Astrocyte (in vitro differentiated cells and primary cell): ENCODE measurements around the gene ALK. TPM values are rescaled to one million over a fixed set of nuclear protein-coding genes. Genes with fewer than 3 reads are reported as not detected.

ENCODE experiments used
- DNase-seq: peaks from one replicate; pipeline ENCODE4 v3.0.0-alpha.2; 2010; ENCODE audit warnings: low read depth
- FAIRE-seq: peaks from 2 replicates; lab custom pipeline; 2011; peaks lifted over from hg19 to GRCh38; lab: Jason Lieb, UNC
- H2AFZ ChIP-seq: 2 replicates; pipeline ENCODE4 v1.6.0; 2012; ENCODE audit warnings: low read depth, low read length, inconsistent platforms
- H3K27ac ChIP-seq: 2 replicates; pipeline ENCODE4 v1.5.1; 2011; ENCODE audit warnings: low read depth, low read length, inconsistent platforms
- H3K27me3 ChIP-seq: 2 replicates; pipeline ENCODE4 v1.6.0; 2011; ENCODE audit warnings: low read length, inconsistent platforms; ENCODE audit not compliant: insufficient read depth
- H3K36me3 ChIP-seq: 2 replicates; pipeline ENCODE4 v1.5.1; 2011; ENCODE audit warnings: low read length, inconsistent platforms; ENCODE audit not compliant: insufficient read depth
- H3K4me1 ChIP-seq: 2 replicates; pipeline ENCODE4 v1.5.1; 2011; ENCODE audit warnings: low read length, inconsistent platforms; ENCODE audit not compliant: insufficient read depth
- H3K4me2 ChIP-seq: 2 replicates; pipeline ENCODE4 v1.6.0; 2012; ENCODE audit warnings: low read length, inconsistent platforms
- H3K4me3 ChIP-seq: 2 replicates; pipeline ENCODE4 v1.5.1; 2011; ENCODE audit warnings: low read depth, mild to moderate bottlenecking, low read length, inconsistent platforms; ENCODE audit not compliant: insufficient read depth
- H3K79me2 ChIP-seq: 2 replicates; pipeline ENCODE4 v1.6.0; 2012; ENCODE audit warnings: mild to moderate bottlenecking, low read length, inconsistent platforms; ENCODE audit not compliant: insufficient read depth
- H3K9ac ChIP-seq: 2 replicates; pipeline ENCODE4 v1.6.0; 2012; ENCODE audit warnings: mild to moderate bottlenecking, low read length, inconsistent platforms
- H3K9me3 ChIP-seq: 2 replicates; pipeline ENCODE4 v1.5.1; 2012; ENCODE audit warnings: low read depth, mild to moderate bottlenecking, low read length, inconsistent platforms; ENCODE audit not compliant: insufficient read depth
- H4K20me1 ChIP-seq: 2 replicates; pipeline ENCODE4 v1.6.0; 2012; ENCODE audit warnings: low read length, inconsistent platforms; ENCODE audit not compliant: insufficient read depth
- H3K27ac Mint-ChIP-seq: one replicate; pipeline ENCODE4 v1.8.0; 2021; ENCODE audit warnings: mild to moderate bottlenecking, mixed read lengths; ENCODE audit not compliant: unreplicated experiment
- H3K27me3 Mint-ChIP-seq: one replicate; pipeline ENCODE4 v1.8.0; 2021; ENCODE audit warnings: low read depth, mixed read lengths; ENCODE audit not compliant: unreplicated experiment
- H3K36me3 Mint-ChIP-seq: one replicate; pipeline ENCODE4 v1.8.0; 2021; ENCODE audit warnings: low read depth, mixed read lengths; ENCODE audit not compliant: unreplicated experiment
- H3K4me1 Mint-ChIP-seq: one replicate; pipeline ENCODE4 v1.8.0; 2021; ENCODE audit warnings: low read depth, mixed read lengths; ENCODE audit not compliant: unreplicated experiment
- H3K4me3 Mint-ChIP-seq: one replicate; pipeline ENCODE4 v1.8.0; 2021; ENCODE audit warnings: mild to moderate bottlenecking, moderate library complexity, mixed read lengths; ENCODE audit not compliant: unreplicated experiment
- H3K9me3 Mint-ChIP-seq: one replicate; pipeline ENCODE4 v1.8.0; 2021; ENCODE audit warnings: mild to moderate bottlenecking, mixed read lengths; ENCODE audit not compliant: unreplicated experiment
- EZH2 ChIP-seq: IDR thresholded peaks from 2 replicates; pipeline ENCODE4 v1.6.1; 2012; ENCODE audit warnings: mild to moderate bottlenecking, low read length, inconsistent platforms; ENCODE audit not compliant: insufficient read depth
- total RNA-seq: library from RNA; stranded (reverse); gene quantifications from 2 replicates; pipeline ENCODE4 v1.2.1, GENCODE V29; 2021
- TF ChIP-seq, protein P1 (sequence below): IDR thresholded peaks from 2 replicates; pipeline ENCODE4 v1.5.1; 2011; ENCODE audit warnings: low read depth, mild to moderate bottlenecking, inconsistent platforms, low read length, moderate library complexity; ENCODE audit not compliant: insufficient read depth

The ALK gene
- total RNA-seq, 1 donor from 2014 or later, result 0.16 TPM

- H3K4me1 ChIP-seq, result no peaks in the 10 kb centered on the region
- DNase-seq (no peak), FAIRE-seq (no peak)
- TF ChIP-seq, protein P1, sequence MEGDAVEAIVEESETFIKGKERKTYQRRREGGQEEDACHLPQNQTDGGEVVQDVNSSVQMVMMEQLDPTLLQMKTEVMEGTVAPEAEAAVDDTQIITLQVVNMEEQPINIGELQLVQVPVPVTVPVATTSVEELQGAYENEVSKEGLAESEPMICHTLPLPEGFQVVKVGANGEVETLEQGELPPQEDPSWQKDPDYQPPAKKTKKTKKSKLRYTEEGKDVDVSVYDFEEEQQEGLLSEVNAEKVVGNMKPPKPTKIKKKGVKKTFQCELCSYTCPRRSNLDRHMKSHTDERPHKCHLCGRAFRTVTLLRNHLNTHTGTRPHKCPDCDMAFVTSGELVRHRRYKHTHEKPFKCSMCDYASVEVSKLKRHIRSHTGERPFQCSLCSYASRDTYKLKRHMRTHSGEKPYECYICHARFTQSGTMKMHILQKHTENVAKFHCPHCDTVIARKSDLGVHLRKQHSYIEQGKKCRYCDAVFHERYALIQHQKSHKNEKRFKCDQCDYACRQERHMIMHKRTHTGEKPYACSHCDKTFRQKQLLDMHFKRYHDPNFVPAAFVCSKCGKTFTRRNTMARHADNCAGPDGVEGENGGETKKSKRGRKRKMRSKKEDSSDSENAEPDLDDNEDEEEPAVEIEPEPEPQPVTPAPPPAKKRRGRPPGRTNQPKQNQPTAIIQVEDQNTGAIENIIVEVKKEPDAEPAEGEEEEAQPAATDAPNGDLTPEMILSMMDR, result no peak
- no peak for TF ChIP-seq EZH2
- no peak overlapping the region for H2AFZ ChIP-seq
- H3K4me1 Mint-ChIP-seq, result no peaks in the 10 kb centered on the region
- no peaks in the 10 kb centered on the region for H3K27me3 Mint-ChIP-seq
- no peak overlapping the region for H3K27ac Mint-ChIP-seq
- H3K27ac ChIP-seq, result no peak overlapping the region
- no peaks in the 10 kb centered on the region for H4K20me1 ChIP-seq
- no peaks in the 10 kb centered on the region for H3K9me3 ChIP-seq
- no peaks in the 10 kb centered on the region for H3K36me3 ChIP-seq
- no peaks in the 10 kb centered on the region for H3K79me2 ChIP-seq
- no peak overlapping the region for H3K4me3 ChIP-seq
- H3K9ac ChIP-seq, result no peak overlapping the region
- H3K4me2 ChIP-seq, result no peak overlapping the region
- H3K4me3 Mint-ChIP-seq, result no peak overlapping the region
- peaks cover 3% of the 10 kb centered on the region for H3K9me3 Mint-ChIP-seq
- H3K27me3 ChIP-seq, result no peaks in the 10 kb centered on the region
- H3K36me3 Mint-ChIP-seq, result no peaks in the 10 kb centered on the region
Measured at GRCh38 chr2:29676886-29677453, 244.4 kb downstream of the ALK start.

DNA sequence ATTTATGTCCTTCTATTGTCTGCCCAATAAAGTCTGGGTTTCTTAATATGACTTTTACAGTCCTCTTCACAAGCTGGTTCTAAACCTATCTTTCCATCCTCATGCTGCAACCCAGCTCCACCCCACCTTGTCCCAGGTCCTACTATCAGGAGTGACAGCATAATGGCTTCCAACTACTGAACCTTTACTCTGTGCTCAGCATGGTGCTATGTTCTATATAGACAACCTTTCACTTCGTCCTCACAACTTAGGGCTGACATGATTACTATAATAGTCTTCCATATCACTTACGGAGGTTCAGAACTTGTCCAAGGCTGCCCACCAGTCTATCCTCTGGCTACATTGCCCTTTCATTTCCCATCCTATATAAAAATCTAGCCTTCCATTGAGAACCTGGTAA, 256.8 kb downstream of the ALK start:
- H3K4me1 Mint-ChIP-seq, result peaks cover 7% of the 10 kb centered on the region
- TF ChIP-seq EZH2, result no peak
- TF ChIP-seq, protein P1, result no peak
- H3K4me3 ChIP-seq, result no peak overlapping the region
- no peaks in the 10 kb centered on the region for H3K79me2 ChIP-seq
- no peaks in the 10 kb centered on the region for H3K27me3 ChIP-seq
- H3K9me3 ChIP-seq, result no peaks in the 10 kb centered on the region
- H3K9me3 Mint-ChIP-seq, result peaks cover 4% of the 10 kb centered on the region
- no peaks in the 10 kb centered on the region for H4K20me1 ChIP-seq
- H2AFZ ChIP-seq, result no peak overlapping the region
- FAIRE-seq, result no peak
- no peaks in the 10 kb centered on the region for H3K36me3 Mint-ChIP-seq
- no peak overlapping the region for H3K9ac ChIP-seq
- H3K27ac ChIP-seq, result no peak overlapping the region
- H3K4me3 Mint-ChIP-seq, result no peak overlapping the region
- H3K4me2 ChIP-seq, result no peak overlapping the region
- H3K27me3 Mint-ChIP-seq, result peaks cover 9% of the 10 kb centered on the region
- DNase-seq, result no peak
- H3K36me3 ChIP-seq, result no peaks in the 10 kb centered on the region
- no peak overlapping the region for H3K27ac Mint-ChIP-seq
- peaks cover 7% of the 10 kb centered on the region for H3K4me1 ChIP-seq

GRCh38 chr2:29663268-29663667, 258.1 kb downstream of the ALK start:
- no peaks in the 10 kb centered on the region for H3K36me3 ChIP-seq
- peak overlapping the region; percentile 12 for H2AFZ ChIP-seq
- H3K4me1 ChIP-seq, result peaks cover 7% of the 10 kb centered on the region
- peak; percentile 41 for FAIRE-seq
- no peaks in the 10 kb centered on the region for H3K27me3 ChIP-seq
- H3K4me1 Mint-ChIP-seq, result peaks cover 7% of the 10 kb centered on the region
- H3K4me2 ChIP-seq, result peak overlapping the region; percentile 42
- no peaks in the 10 kb centered on the region for H3K36me3 Mint-ChIP-seq
- H3K9ac ChIP-seq, result no peak overlapping the region
- H3K27ac ChIP-seq, result peak overlapping the region; percentile 52
- TF ChIP-seq, protein P1, result no peak
- TF ChIP-seq EZH2, result no peak
- DNase-seq, result peak; percentile 71
- no peak overlapping the region for H3K4me3 ChIP-seq
- H3K27me3 Mint-ChIP-seq, result peaks cover 9% of the 10 kb centered on the region
- H3K9me3 ChIP-seq, result no peaks in the 10 kb centered on the region
- H3K9me3 Mint-ChIP-seq, result peaks cover 2% of the 10 kb centered on the region
- H3K4me3 Mint-ChIP-seq, result no peak overlapping the region
- H4K20me1 ChIP-seq, result no peaks in the 10 kb centered on the region
- H3K27ac Mint-ChIP-seq, result no peak overlapping the region
- no peaks in the 10 kb centered on the region for H3K79me2 ChIP-seq
